Esophagus mucosa (tissue), 1 donor: ENCODE data around the gene LAP3. TPM values are rescaled to one million over a fixed set of nuclear protein-coding genes. Genes with fewer than 3 reads are reported as not detected.
"Not testable (repeated sequence)": the region's sequence is repeated elsewhere in the genome, so short reads cannot be mapped to it uniquely, and the experiment has no call there.

Experiments used
- ATAC-seq: fragments of 200-7000 bp; cut with Tn5 transposase; one replicate; pipeline ENCODE4 v1.9.1; 2020
- total RNA-seq: library from RNA; stranded (reverse); gene quantifications from one replicate; pipeline ENCODE4 v1.2.4, GENCODE V29; 2023
- donor health status: DM: yes; HTN: yes; CAD: no.

Gene LAP3
- total RNA-seq = 32.9 TPM

DNA sequence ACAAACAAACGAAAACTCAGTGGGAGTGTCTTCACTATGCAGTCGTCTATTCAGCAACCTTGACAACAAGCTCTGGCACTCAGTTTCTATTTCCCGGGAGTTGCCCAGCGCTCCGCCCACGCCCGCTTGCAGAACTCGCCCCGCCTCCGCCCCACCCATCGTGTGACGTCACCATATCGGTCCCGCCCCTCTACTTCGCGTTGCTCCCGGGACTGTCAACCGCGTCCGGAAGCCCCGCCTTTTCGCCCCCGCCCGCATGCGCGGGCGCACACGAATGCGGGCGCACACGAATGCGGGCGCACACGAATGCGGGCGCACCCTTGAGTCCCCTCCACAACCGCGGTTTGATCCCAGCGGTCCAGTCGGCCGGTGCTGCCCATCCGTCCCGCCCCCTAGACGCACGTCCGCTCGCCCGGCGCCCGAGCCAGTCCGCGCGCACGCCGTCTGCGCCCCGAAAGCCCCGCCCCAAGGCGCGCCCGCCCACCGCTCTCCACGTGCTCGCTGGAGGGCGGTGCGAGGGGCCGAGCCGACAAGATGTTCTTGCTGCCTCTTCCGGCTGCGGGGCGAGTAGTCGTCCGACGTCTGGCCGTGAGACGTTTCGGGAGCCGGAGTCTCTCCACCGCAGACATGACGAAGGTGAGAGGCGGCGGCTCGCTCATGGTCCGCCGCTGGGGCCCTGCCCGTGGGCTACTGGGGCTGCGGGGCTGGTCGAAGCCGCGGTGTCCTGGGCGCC, at the start of gene LAP3:
TSS of gene LAP3 (plus strand) at position 267 of the 733 bp plus-strand sequence. CDS start at position 535, 268 bp downstream.
- peak; percentile 99 for ATAC-seq

GRCh38 chr4:17528551-17529165, 48.3 kb upstream of the LAP3 start:
- no peak for ATAC-seq

DNA sequence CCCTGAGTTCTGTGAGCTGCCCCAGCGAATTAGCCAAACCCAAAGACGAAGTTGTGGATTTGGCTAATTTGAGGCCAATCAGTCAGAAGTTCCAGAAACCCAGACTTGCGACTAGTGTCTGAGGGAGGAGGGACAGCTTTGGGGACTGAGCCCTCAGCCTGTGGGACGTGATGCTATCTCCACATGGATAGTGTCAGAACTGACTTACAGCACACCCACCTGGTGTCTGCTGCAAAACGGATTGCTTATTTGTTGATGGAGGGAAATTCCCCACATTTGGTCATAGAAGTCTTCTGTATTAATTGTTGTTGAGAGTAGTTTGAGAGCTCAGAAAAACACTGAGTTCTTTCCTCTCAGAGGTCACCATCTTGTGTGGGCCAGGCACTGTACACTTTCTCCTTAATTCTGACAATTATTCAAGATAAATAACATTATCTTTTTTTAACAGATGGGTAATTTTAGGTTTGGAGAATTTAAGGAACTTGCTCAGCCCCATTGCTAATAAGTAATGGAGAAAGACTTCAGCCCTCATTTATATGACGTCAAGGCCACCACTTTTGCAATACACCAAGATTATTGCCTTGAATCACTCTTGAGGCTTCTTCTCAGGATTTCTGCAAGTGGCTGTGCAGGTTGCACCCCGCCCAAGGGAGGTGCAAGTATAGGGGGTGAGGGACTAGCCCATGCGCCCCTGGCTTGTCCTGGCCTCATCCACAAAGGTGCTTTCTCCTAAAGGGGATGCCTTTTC, 45.3 kb upstream of the LAP3 start:
- no peak for ATAC-seq

- ATAC-seq = no peak
Measured at GRCh38 chr4:17534705-17535104, 42.3 kb upstream of the LAP3 start.

GRCh38 chr4:17535242-17535641, 41.8 kb upstream of the LAP3 start:
- ATAC-seq = no peak

DNA sequence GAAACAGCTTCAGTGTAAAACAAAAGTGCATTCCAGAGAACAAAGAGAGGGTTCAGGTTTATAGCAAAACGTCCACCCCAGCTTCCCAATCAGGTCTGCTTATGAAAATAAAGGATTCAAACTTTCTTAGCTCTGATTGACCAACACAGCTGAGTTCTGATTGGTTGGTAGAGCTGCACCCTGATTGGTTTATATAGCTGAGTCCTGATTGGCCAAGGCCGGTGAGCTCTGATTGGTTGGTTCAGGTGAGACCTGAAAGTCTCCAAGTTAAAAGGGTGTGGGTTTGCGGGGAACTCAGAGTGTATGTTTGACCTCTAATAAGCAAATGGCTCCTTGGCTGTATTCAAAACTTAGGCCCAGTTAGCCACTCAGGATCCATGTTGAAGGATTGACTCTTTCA, 41.1 kb upstream of the LAP3 start:
- ATAC-seq = no peak

- ATAC-seq = not testable (repeated sequence)
Measured at GRCh38 chr4:17537060-17537459, 39.9 kb upstream of the LAP3 start.

DNA sequence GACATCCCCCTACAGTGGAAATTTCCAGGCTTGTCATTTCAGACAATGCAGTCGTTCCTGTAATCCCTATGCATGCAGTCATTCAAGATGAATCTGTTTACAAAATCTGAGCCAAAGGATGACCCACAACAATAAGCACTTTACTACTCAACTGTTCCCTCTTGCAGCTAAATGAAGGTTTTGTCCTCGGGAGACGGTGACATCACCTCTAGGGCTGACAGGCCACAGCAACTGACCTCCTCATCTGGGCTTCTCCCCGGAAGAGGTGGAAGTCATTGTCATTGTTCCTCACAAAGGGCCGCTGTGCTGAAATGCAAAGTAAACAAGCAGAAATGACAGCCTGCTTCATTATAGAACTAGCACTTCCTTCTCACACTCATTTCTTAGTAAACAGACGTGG, 32.8 kb upstream of the LAP3 start:
- ATAC-seq = peak; percentile 64

GRCh38 chr4:17544831-17545234, 32.2 kb upstream of the LAP3 start:
- ATAC-seq = no peak

GRCh38 chr4:17545374-17546140, 31.4 kb upstream of the LAP3 start:
- no peak for ATAC-seq

GRCh38 chr4:17546222-17546621, 30.8 kb upstream of the LAP3 start:
- no peak for ATAC-seq

DNA sequence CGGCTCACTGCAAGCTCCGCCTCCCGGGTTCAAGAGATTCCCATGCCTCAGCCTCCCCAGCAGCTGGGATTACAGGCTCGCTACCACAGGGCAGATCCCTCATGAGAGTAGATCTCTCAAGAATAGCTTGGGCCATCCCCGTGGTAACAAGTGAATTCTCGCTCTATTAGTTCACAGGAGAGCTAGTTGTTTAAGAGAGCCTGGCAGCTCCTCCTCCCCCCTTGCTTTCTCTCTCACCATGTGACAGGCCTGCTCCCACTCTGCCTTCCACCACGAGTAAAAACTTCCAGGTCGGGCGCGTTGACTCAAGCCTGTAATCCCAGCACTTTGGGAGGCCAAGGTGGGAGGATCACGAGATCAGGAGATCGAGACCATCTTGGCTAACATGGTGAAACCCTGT, 30.3 kb upstream of the LAP3 start:
- ATAC-seq = no peak

DNA sequence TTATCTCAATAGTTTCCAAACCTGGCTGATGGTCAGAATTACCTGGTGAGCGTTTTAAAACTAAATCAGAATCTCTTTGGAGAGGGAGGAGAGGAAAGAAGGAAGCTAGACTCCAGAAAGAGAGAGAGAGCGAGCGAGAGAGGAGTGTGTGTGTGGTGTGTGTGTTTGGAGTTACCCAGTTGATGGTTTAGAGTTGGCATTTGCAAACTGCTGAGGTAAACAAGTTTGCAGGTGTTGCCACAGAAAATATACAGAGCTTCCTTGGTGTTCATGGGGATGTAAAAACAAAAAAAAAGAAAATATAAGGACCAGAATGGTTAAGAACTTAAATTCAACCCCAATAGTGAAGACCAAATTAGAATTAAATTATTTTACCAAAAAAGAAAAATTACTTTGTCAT, 26.4 kb upstream of the LAP3 start:
- ATAC-seq = no peak

- no peak for ATAC-seq
Measured at GRCh38 chr4:17552427-17552826, 24.6 kb upstream of the LAP3 start.

GRCh38 chr4:17554568-17554967, 22.4 kb upstream of the LAP3 start:
- ATAC-seq = no peak

GRCh38 chr4:17556498-17556897, 20.5 kb upstream of the LAP3 start:
- no peak for ATAC-seq

DNA sequence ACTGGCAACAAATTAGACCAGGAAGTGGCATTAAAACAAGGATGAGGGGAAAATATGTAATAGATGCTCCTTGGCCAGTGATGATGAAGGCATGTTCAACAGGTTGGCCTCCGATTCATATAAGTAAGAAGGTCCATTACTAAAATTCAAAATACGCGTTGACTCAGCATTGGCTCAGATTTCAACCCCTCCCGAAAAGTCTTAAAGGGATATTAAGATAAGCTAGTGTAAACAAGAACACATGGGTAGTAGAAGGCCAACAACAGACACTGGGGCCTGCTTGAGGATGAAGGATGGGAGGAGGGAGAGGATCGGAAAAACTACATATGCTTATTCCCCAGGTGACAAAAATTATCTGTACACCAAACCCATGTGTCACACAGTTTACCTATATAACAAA, 19.1 kb upstream of the LAP3 start:
- ATAC-seq = no peak

GRCh38 chr4:17558941-17559708, 17.9 kb upstream of the LAP3 start:
- ATAC-seq = no peak

DNA sequence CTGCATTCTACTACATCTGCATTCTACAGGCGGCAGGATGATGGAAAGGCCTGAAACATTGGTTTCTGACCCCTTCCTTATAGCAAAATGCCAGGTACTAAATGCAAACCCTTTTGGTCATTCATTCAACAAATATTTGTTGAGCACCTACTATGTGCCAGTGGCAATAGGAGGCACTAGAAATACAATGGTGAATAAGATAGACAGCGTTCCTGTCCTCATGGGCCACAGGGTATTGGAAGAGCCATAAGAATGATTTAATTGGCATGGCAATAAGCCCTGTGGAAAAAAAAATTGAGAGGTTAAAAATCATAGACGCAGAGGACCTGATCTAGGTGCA, 17.3 kb upstream of the LAP3 start:
- no peak for ATAC-seq

DNA sequence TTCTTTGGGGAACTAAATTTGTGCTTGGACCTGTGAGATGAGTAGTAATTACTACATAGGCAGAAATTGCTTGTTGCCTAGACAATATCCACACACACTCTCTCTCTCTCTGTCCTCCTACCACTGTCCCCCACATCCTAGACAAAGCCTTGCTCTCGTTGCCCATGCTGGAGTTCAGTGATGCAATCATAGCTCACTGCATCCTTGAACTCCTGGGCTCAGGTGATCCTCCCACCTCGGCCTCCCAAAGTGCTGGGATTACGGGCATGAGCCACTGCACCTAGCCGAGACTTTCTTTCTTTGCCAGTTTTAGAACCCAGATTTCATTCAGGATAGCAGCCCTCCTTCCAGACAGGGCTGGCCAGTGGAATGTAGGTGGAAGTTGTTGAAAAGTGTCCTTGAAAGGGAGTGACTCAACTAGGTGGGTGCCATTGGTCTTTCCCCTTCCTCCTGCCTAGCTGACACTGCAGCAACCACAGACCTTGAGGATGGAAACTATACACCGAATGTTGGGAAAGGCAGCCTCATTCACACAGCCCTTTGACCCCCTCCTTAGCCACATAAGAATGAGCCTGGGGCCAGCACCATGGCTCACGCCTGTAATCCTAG, 16.8 kb upstream of the LAP3 start:
- no peak for ATAC-seq

DNA sequence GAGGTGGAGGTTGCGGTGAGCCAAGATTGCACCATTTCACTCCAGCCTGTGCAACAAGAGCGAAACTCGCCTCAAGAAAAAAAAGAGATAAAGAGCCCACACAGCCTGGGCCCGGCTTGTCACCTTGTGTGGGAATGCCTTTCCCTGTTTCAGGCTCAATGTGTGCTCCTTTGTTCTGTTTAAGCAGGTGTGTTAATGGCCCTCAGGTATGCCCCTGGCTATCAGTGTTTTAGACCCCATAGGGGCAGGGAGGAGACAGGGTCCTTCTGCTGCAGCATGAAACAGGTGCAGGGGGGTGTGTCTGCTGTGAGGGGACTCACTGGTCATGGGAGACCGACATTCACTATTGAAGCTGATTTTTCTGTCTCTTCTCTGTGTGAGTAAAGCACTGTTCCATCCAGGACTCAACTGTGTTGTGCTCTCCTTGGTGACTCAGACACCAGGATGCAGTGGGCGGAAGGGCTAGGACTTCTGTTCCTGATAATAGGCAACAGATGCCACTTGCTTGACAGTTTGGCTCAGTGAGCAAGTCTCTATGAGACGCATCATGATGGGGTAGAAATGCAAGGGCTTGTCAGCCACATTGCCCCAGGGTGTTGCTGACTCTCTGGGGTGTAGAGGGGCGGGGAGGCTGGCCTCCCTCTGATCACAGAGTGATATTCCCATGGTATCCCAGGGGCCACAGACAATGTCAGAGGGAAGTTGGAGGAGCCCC, 15.6 kb upstream of the LAP3 start:
- peak; percentile 32 for ATAC-seq
